HG02943 (cell line): ENCODE results near the gene AGRN.
A peak's percentile ranks its signal among the peaks of the same experiment; 100 is the strongest.
"Not testable (repeated sequence)": the region's sequence is repeated elsewhere in the genome, so short reads cannot be mapped to it uniquely, and the experiment has no call there.

Experiments
- ATAC-seq: cut with Tn5 transposase; IDR thresholded peaks from one replicate; pipeline ENCODE4 v1.9.1; 2021; ENCODE audit warnings: mild to moderate bottlenecking, low read depth, moderate library complexity; ENCODE audit not compliant: unreplicated experiment

AGRN gene

GRCh38 chr1:1020000-1020404 lies at the start of gene AGRN:
Gene AGRN, plus strand, starts transcription at chr1:1020120. Its CDS starts 53 bp downstream, at chr1:1020173.
- ATAC-seq: peak; percentile 31

- no peak for ATAC-seq
Measured at GRCh38 chr1:970242-970972, 49.5 kb upstream of the AGRN start.

GRCh38 chr1:970973-971730 lies 48.8 kb upstream of the AGRN start:
- ATAC-seq: no peak

GRCh38 chr1:971751-972506 lies 48.0 kb upstream of the AGRN start:
- no peak for ATAC-seq

- no peak for ATAC-seq
Measured at GRCh38 chr1:972726-973458, 47.0 kb upstream of the AGRN start.

GRCh38 chr1:973459-974292 lies 46.2 kb upstream of the AGRN start:
- ATAC-seq: no peak

GRCh38 chr1:974293-974640 lies 45.7 kb upstream of the AGRN start:
- no peak for ATAC-seq

GRCh38 chr1:974687-975328 lies 45.1 kb upstream of the AGRN start:
- ATAC-seq: no peak

- ATAC-seq: no peak
Measured at GRCh38 chr1:975365-975764, 44.6 kb upstream of the AGRN start.

GRCh38 chr1:975896-976683 lies 43.8 kb upstream of the AGRN start:
- ATAC-seq: no peak

- ATAC-seq: not testable (repeated sequence)
Measured at GRCh38 chr1:976791-977190, 43.1 kb upstream of the AGRN start.

GRCh38 chr1:978069-978834 lies 41.7 kb upstream of the AGRN start:
- no peak for ATAC-seq

GRCh38 chr1:978835-979743 lies 40.8 kb upstream of the AGRN start:
- ATAC-seq: no peak

GRCh38 chr1:979744-980072 lies 40.2 kb upstream of the AGRN start:
- ATAC-seq: no peak

GRCh38 chr1:980137-980571 lies 39.8 kb upstream of the AGRN start:
- no peak for ATAC-seq

GRCh38 chr1:980602-981395 lies 39.1 kb upstream of the AGRN start:
- no peak for ATAC-seq
